BLaER1 treated with 17β-estradiol and CSF1 and Interleukin-3, amounts not matched to agents 10 nM and 100 nM (cell line): ENCODE data around the gene IGF2BP1.
"Not testable (repeated sequence)": the region's sequence is repeated elsewhere in the genome, so short reads cannot be mapped to it uniquely, and the experiment has no call there.

Experiments used
- H3K27ac ChIP-seq, 11 experiments: shearing (Covaris generic); formaldehyde crosslinking; 2 replicates each; pipeline ENCODE4 v1.8.1; 2022
- H3K27me3 ChIP-seq, 11 experiments: shearing (Covaris generic); formaldehyde crosslinking; 2 replicates each; pipeline ENCODE4 v1.8.1; 2022
- H3K36me3 ChIP-seq, 11 experiments: shearing (Covaris generic); formaldehyde crosslinking; 2 replicates each; pipeline ENCODE4 v1.8.1; 2022
- H3K4me1 ChIP-seq, 10 experiments: shearing (Covaris generic); formaldehyde crosslinking; 2 replicates each; pipeline ENCODE4 v1.8.1; 2022
- H3K4me2 ChIP-seq, 11 experiments: shearing (Covaris generic); formaldehyde crosslinking; 2 replicates each; pipeline ENCODE4 v1.8.1; 2022
- H3K4me3 ChIP-seq, 10 experiments: shearing (Covaris generic); formaldehyde crosslinking; 2 replicates each; pipeline ENCODE4 v1.8.1; 2022
- H3K9ac ChIP-seq, 11 experiments: shearing (Covaris generic); formaldehyde crosslinking; 2 replicates each; pipeline ENCODE4 v1.8.1; 2022
- H3K9me3 ChIP-seq, 11 experiments: shearing (Covaris generic); formaldehyde crosslinking; replicated peaks in 1 of 11; 2 replicates each; pipeline ENCODE4 v1.8.1; 2022
- H4K20me1 ChIP-seq, 11 experiments: shearing (Covaris generic); formaldehyde crosslinking; 2 replicates each; pipeline ENCODE4 v1.8.1; 2022
- Cebpa-rat ChIP-seq, 11 experiments: shearing (Covaris generic); IDR thresholded peaks; 2 replicates each; pipeline ENCODE4 v1.8.1; 2022

Gene IGF2BP1

DNA sequence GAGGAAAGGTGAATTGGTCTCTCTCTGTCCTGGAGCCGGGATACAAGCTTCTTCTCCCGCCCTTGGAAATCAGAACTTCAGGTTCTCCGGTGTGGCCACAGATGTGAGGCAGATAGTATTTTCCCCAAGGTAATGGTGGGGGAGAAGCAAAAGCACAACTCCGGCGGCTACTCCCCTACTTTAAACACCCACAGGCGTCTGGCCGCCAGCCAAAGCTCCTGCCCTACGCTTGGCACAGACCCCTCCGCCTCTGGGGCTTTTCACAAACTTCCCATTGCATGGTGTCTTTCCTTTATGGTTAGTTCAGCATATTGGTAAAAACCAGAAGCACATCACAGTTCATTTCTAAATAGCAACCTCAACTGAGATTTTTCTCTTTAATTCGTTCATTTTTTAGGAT, 95.9 kb downstream of the IGF2BP1 start:
- no peaks in the 10 kb centered on the region for H4K20me1 ChIP-seq
- H3K36me3 ChIP-seq = no peaks in the 10 kb centered on the region
- H3K27me3 ChIP-seq = no peaks in the 10 kb centered on the region
- H3K9ac ChIP-seq = no peak overlapping the region
- TF ChIP-seq Cebpa-rat (IDR thresholded peaks at IDR 0.05) = no peak
- H3K27ac ChIP-seq = no peak overlapping the region
- H3K4me1 ChIP-seq = no peaks in the 10 kb centered on the region
- H3K4me2 ChIP-seq = no peak overlapping the region
- peaks cover 0 to 15% (median 0%) of the 10 kb centered on the region in 11 experiments; a peak in 4 of 22 replicates for H3K9me3 ChIP-seq
- H3K4me3 ChIP-seq = no peak overlapping the region

DNA sequence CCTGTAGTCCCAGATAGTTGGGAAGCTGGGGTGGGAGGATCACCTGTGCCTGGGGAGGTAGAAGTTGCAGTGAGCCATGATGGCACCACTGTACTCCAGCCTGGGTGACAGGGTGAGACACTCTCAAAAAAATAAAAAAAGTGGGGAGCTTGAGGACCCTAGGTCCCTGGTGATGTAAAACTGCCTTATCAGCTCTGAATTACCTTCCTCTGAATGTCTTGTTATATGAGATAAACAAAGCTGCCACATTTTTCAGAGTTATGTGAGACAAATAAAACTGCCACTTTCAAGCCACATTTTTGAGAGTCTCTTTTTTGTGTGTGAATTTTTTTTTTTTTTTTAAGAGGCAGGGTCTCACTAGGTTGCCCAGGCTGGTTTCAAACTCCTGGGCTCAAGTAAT, 103.4 kb downstream of the IGF2BP1 start:
- no peak overlapping the region for H3K27ac ChIP-seq
- H4K20me1 ChIP-seq = no peaks in the 10 kb centered on the region
- no peak for TF ChIP-seq Cebpa-rat (IDR thresholded peaks at IDR 0.05)
- peaks cover 0 to 9% (median 0%) of the 10 kb centered on the region in 10 experiments; a peak in 2 of 20 replicates for H3K4me1 ChIP-seq
- no peaks in the 10 kb centered on the region for H3K27me3 ChIP-seq
- no peaks in the 10 kb centered on the region for H3K36me3 ChIP-seq
- no peak overlapping the region for H3K4me3 ChIP-seq
- no peaks in the 10 kb centered on the region for H3K9me3 ChIP-seq
- no peak overlapping the region for H3K4me2 ChIP-seq
- no peak overlapping the region for H3K9ac ChIP-seq

DNA sequence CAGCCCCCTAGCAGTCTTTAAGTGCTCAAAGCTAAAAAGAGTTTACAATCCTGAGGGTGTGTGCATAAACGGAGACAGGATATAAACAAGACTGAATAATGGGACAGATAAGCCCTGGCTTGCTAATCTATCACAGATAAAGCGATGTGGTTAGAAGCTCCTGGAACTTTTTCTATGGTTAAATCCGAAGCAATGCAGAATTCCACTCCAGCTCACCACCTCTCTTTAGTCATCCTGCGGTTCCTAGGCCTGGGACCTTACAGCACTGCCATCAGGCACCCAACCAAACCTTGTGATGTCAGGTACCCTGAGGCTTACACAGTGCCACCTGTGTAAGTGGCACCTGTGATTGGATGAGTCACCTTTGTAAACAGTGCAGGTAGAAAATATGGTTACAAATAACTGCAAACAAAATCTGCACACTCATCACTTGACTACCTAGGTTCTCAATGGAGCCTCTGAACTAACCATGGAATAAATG, 103.9 kb downstream of the IGF2BP1 start:
- Histone ChIP-seq H3K36me3 (no peaks in the 10 kb centered on the region), H3K9me3 (no peaks in the 10 kb centered on the region), H4K20me1 (no peaks in the 10 kb centered on the region), H3K27ac (no peak overlapping the region), H3K27me3 (no peaks in the 10 kb centered on the region), H3K4me2 (no peak overlapping the region), H3K4me3 (no peak overlapping the region), H3K4me1 (peaks cover 0 to 9% (median 0%) of the 10 kb centered on the region in 10 experiments; a peak in 2 of 20 replicates), H3K9ac (no peak overlapping the region)
- no peak for TF ChIP-seq Cebpa-rat (IDR thresholded peaks at IDR 0.05)

DNA sequence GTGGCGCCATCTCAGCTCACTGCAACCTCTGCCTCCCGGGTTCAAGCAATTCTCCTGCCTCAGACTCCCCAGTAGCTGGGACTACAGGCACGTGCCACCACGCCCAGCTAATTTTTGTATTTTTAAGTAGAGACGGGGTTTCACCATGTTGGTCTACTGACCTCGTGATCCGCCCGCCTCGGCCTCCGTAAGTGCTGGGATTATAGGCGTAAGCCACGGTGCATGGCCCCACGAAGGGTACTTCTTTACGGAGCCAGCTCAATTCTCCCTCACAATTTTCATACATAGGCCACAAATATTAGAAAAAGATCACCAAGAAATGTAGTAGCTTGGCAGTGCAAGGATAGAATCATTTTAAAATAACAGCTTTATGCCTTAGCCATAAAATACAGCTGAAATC, 106.2 kb downstream of the IGF2BP1 start:
- H3K4me3 ChIP-seq, H3K27ac ChIP-seq, H3K9me3 ChIP-seq, H3K36me3 ChIP-seq, H4K20me1 ChIP-seq, H3K4me1 ChIP-seq, H3K9ac ChIP-seq, H3K27me3 ChIP-seq, H3K4me2 ChIP-seq: not testable (repeated sequence)

DNA sequence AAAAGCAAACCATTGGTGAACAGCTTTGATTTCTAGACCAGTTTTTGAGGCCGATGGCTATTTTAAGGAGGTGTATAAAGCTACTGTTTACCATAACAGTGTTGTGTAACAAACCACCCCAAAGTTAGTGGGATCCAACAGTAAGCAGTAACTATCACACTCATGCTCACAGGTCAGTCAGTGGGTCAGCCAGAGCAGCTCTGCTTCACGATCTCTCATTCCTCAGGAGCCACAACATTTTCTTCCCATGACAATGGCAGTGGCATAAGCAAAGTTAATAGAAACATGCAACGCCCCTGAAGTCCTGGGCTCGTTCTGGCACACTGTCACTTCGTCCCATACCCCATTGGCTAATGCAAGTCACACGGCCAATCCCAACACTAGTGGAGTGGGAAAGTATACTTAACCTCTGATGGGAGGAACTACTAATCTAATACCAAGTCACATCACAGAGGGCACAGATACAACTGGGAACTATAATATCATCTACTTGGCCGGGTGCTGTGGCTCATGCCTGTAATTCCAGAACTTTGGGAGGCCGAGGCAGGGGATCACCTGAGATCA, 107.4 kb downstream of the IGF2BP1 start:
- H3K4me2 ChIP-seq = no peak overlapping the region
- no peak overlapping the region for H3K9ac ChIP-seq
- H3K27ac ChIP-seq = no peak overlapping the region
- H3K9me3 ChIP-seq = no peaks in the 10 kb centered on the region
- H3K27me3 ChIP-seq = no peaks in the 10 kb centered on the region
- TF ChIP-seq Cebpa-rat (IDR thresholded peaks at IDR 0.05) = no peak
- no peaks in the 10 kb centered on the region for H3K36me3 ChIP-seq
- peaks cover 0 to 9% (median 0%) of the 10 kb centered on the region in 10 experiments; a peak in 2 of 20 replicates for H3K4me1 ChIP-seq
- H3K4me3 ChIP-seq = no peak overlapping the region
- no peaks in the 10 kb centered on the region for H4K20me1 ChIP-seq
